Endothelial cell of umbilical vein (primary cell): ENCODE data around the gene CAMK2G.

Source experiments
- CTCF ChIP-seq, 2 donors: IDR thresholded peaks; 1 replicate in 1 of 2; 2 replicates in 1 of 2; pipeline ENCODE4 v1.5.1; 2011; ENCODE audit warnings: low read length in 2 of 2, mild to moderate bottlenecking in 2 of 2, moderate library complexity in 2 of 2, control low read depth in 1 of 2, inconsistent platforms in 1 of 2, low read depth in 1 of 2; ENCODE audit not compliant: insufficient read depth in 1 of 2; ENCODE audit errors: extremely low read depth in 1 of 2
- EZH2 ChIP-seq: IDR thresholded peaks from 2 replicates; pipeline ENCODE4 v1.6.1; 2012; ENCODE audit warnings: borderline replicate concordance, low read depth, mild to moderate bottlenecking, moderate library complexity, low read length, inconsistent platforms; ENCODE audit not compliant: severe bottlenecking
- MYC ChIP-seq: IDR thresholded peaks from one replicate; pipeline ENCODE4 v1.6.1; 2011; ENCODE audit warnings: mild to moderate bottlenecking, low read depth, low read length
- POLR2A ChIP-seq: IDR thresholded peaks from 2 replicates; pipeline ENCODE4 v1.6.1; 2012; ENCODE audit warnings: low read depth, mild to moderate bottlenecking, control low read depth, low read length
- POLR2AphosphoS5 ChIP-seq: IDR thresholded peaks from 2 replicates; pipeline ENCODE4 v1.6.1; 2012; ENCODE audit warnings: low read depth, mild to moderate bottlenecking, control low read depth, low read length, moderate library complexity; ENCODE audit not compliant: insufficient read depth

- TF ChIP-seq CTCF (IDR thresholded peaks at IDR 0.05; ENCODE audit: extremely low read depth in 1 of 2, insufficient read depth in 1 of 2, low read depth in 1 of 2, low read length in 2 of 2): no peak
- TF ChIP-seq POLR2A: no peak
- no peak for TF ChIP-seq POLR2AphosphoS5
- no peak for TF ChIP-seq EZH2
- TF ChIP-seq MYC: no peak
Observed at GRCh38 chr10:73773152-73773879, 101.0 kb downstream of the CAMK2G start.
